ENCODE results near the gene NES. TPM values are rescaled to one million over a fixed set of nuclear protein-coding genes. Genes with fewer than 3 reads are reported as not detected.

The NES gene
- total and polyA plus RNA-seq, 12 donors: 46.8 to 389 (median 177) TPM

DNA sequence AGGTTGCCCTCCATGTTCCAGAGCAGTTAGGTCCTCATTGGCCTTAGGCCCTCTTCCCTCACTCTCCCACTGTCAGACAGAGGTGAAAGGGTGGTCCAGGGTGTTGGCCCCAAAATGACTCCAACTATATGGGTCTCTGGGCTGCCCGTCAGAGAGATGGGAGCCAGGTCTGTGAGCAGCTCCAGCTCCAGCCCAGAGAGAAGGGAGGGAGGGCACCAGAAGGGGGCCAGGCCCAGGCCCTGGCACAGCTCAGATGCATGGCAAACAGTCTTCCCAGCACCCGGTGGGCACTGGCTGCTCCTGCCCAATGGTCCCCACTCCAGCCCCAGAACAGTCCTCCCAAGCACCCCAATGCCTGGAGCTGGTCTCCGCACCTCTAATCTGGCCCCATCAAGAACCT lies 33.1 kb downstream of the NES start:
- Histone ChIP-seq H3K27ac (no peak overlapping the region), H3K4me3 (no peak overlapping the region), H3K4me1 (peaks cover 6 to 20% (median 15%) of the 10 kb centered on the region in 9 donors), H3K9me3 (no peaks in the 10 kb centered on the region), H3K36me3 (no peaks in the 10 kb centered on the region), H3K27me3 (peaks cover 6 to 96% (median 84%) of the 10 kb centered on the region in 7 donors)
- ATAC-seq (no peak), DNase-seq (no peak)
- 82 to 91% methylated on average over 3 of the region's 3 CpGs for WGBS, 2 donors
- TF ChIP-seq, protein P1, sequence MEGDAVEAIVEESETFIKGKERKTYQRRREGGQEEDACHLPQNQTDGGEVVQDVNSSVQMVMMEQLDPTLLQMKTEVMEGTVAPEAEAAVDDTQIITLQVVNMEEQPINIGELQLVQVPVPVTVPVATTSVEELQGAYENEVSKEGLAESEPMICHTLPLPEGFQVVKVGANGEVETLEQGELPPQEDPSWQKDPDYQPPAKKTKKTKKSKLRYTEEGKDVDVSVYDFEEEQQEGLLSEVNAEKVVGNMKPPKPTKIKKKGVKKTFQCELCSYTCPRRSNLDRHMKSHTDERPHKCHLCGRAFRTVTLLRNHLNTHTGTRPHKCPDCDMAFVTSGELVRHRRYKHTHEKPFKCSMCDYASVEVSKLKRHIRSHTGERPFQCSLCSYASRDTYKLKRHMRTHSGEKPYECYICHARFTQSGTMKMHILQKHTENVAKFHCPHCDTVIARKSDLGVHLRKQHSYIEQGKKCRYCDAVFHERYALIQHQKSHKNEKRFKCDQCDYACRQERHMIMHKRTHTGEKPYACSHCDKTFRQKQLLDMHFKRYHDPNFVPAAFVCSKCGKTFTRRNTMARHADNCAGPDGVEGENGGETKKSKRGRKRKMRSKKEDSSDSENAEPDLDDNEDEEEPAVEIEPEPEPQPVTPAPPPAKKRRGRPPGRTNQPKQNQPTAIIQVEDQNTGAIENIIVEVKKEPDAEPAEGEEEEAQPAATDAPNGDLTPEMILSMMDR (IDR thresholded peaks at IDR 0.05): no peak
- intact Hi-C loops (cut with DNase I): no loop called here

DNA sequence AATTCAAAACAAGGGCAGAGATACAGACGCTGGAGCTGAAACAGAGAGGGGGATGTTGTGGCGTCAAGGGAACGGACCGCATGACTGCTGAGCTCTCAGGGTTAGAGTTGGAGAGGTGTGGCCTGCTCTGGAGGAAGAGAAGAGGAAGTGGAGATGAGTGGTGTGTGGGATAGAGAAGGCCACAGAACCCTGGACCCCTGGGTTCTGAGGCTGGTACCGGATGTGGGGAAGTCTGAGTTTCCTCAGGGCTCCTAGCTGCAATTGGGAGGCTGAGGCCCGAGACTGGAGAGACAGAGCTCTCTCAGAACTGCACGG lies 33.5 kb downstream of the NES start:
- 77 to 78% methylated on average over 7 of the region's 7 CpGs for WGBS, 2 donors
- intact Hi-C loops (cut with DNase I): no loop called here
- Histone ChIP-seq H3K4me3 (no peak overlapping the region), H3K4me1 (peaks cover 6 to 20% (median 15%) of the 10 kb centered on the region in 9 donors), H3K27me3 (peaks cover 6 to 100% (median 88%) of the 10 kb centered on the region in 7 donors), H3K9me3 (no peaks in the 10 kb centered on the region), H3K27ac (no peak overlapping the region), H3K36me3 (no peaks in the 10 kb centered on the region)
- ATAC-seq (no peak), DNase-seq (no peak)
- TF ChIP-seq, protein P1 (IDR thresholded peaks at IDR 0.05): no peak

GRCh38 chr1:156643049-156643777 lies 34.0 kb downstream of the NES start:
- TF ChIP-seq, protein P1 (IDR thresholded peaks at IDR 0.05): no peak
- Histone ChIP-seq H3K4me3 (no peak overlapping the region), H3K4me1 (peaks cover 6 to 20% (median 15%) of the 10 kb centered on the region in 9 donors), H3K36me3 (no peaks in the 10 kb centered on the region), H3K27ac (no peak overlapping the region), H3K27me3 (peaks cover 6 to 100% (median 92%) of the 10 kb centered on the region in 7 donors), H3K9me3 (no peaks in the 10 kb centered on the region)
- 59 to 65% methylated on average over 7 of the region's 7 CpGs for WGBS, 2 donors
- intact Hi-C loops (cut with DNase I): no loop called here
- ATAC-seq: no peak
- DNase-seq: no peak

- Histone ChIP-seq H3K4me3 (peak overlapping the region in 9 of 10 donors; percentile 18 to 62 (median 44)), H3K9me3 (no peaks in the 10 kb centered on the region), H3K4me1 (peaks cover 6 to 20% (median 15%) of the 10 kb centered on the region in 9 donors), H3K27ac (no peak overlapping the region), H3K27me3 (peaks cover 6 to 100% (median 90%) of the 10 kb centered on the region in 7 donors), H3K36me3 (no peaks in the 10 kb centered on the region)
- DNase-seq (no peak), ATAC-seq (peak in 3 of 8 donors; percentile 8 to 42 (median 31))
- intact Hi-C loops (cut with DNase I): no loop called here
- TF ChIP-seq, protein P1 (IDR thresholded peaks at IDR 0.05): no peak
- WGBS, 2 donors: 16 to 23% methylated on average over 39 to 40 of the region's 40 CpGs
Observed at GRCh38 chr1:156642265-156643048, 34.8 kb downstream of the NES start.

Data from heart right ventricle (tissue), 16 donors.